Activated naive CD8-positive, alpha-beta T cell treated with anti-CD3 and anti-CD28 coated beads, Interleukin-2, amount 50 U/mL, for 24 hours (primary cell): ENCODE measurements around the gene ZMYND8.

Experiments
- ATAC-seq: fragments of 150-1000 bp; cut with Tn5 transposase; one replicate; pipeline ENCODE4 v1.10.0; 2021
- DNase-seq: peaks from one replicate; pipeline ENCODE4 v3.0.0; 2021
- H3K27ac Mint-ChIP-seq: one replicate; pipeline ENCODE4 v1.8.0; 2021; ENCODE audit warnings: mild to moderate bottlenecking, mixed read lengths
- H3K27me3 Mint-ChIP-seq: one replicate; pipeline ENCODE4 v1.8.0; 2021; ENCODE audit warnings: mixed read lengths
- H3K36me3 Mint-ChIP-seq: one replicate; pipeline ENCODE4 v1.8.0; 2021; ENCODE audit warnings: low read depth, mixed read lengths
- H3K4me1 Mint-ChIP-seq: one replicate; pipeline ENCODE4 v1.8.0; 2021; ENCODE audit warnings: mixed read lengths
- H3K4me3 Mint-ChIP-seq: one replicate; pipeline ENCODE4 v1.8.0; 2021; ENCODE audit warnings: mild to moderate bottlenecking, moderate library complexity, mixed read lengths
- H3K9me3 Mint-ChIP-seq: one replicate; pipeline ENCODE4 v1.8.0; 2021; ENCODE audit warnings: mixed read lengths

The ZMYND8 gene

GRCh38 chr20:47352332-47353238, 3.9 kb downstream of the ZMYND8 start:
- peaks cover 17% of the 10 kb centered on the region for H3K4me1 Mint-ChIP-seq
- H3K4me3 Mint-ChIP-seq, result no peak overlapping the region
- H3K36me3 Mint-ChIP-seq, result peaks cover 15% of the 10 kb centered on the region
- H3K27me3 Mint-ChIP-seq, result no peaks in the 10 kb centered on the region
- no peaks in the 10 kb centered on the region for H3K9me3 Mint-ChIP-seq
- ATAC-seq, result no peak
- no peak for DNase-seq
- H3K27ac Mint-ChIP-seq, result peak overlapping the region; percentile 23

DNA sequence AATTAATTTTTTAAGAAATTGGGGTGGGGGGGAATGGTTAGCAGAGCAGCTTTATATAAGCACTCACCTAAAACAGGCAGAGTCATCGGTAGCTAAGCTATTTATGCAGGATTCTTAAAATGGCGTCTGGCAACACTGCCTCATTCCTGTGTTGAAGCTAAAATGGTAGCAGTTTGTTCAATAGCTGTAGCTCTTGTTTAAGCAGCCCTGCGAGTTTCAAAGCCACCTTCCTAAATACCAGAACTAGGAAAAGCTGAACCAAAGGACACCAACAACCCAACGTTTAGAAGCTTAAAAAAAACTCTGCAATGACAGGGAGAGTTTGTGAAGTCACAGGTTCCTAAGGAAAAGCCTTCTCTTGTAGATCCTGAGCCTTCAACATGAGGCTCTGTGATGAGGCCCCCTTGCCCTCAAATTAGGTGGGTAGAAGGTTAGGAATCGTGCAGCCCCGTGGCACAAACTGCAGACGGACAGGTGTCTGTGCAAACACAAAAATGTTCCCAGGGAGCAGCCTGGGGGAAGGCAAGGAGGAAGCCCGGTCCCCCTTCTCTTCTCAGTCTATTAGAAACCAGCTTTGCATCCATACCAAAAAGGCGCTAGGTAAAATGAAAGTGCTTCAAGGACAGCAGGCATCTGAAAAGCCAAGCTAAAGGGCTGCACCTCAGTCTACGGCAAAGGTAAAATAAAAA, 4.7 kb downstream of the ZMYND8 start:
- Mint-ChIP-seq H3K36me3 (peaks cover 23% of the 10 kb centered on the region), H3K4me1 (peaks cover 9% of the 10 kb centered on the region), H3K4me3 (no peak overlapping the region), H3K27ac (peak overlapping the region; percentile 23), H3K27me3 (no peaks in the 10 kb centered on the region), H3K9me3 (no peaks in the 10 kb centered on the region)
- DNase-seq, result no peak
- ATAC-seq, result no peak

GRCh38 chr20:47350691-47351545, 5.6 kb downstream of the ZMYND8 start:
- ATAC-seq, result no peak
- DNase-seq, result no peak
- no peaks in the 10 kb centered on the region for H3K9me3 Mint-ChIP-seq

GRCh38 chr20:47350181-47350550, 6.3 kb downstream of the ZMYND8 start:
- ATAC-seq, result peak; percentile 25
- H3K4me1 Mint-ChIP-seq, result peaks cover 1% of the 10 kb centered on the region
- H3K36me3 Mint-ChIP-seq, result peaks cover 30% of the 10 kb centered on the region
- no peaks in the 10 kb centered on the region for H3K27me3 Mint-ChIP-seq
- H3K4me3 Mint-ChIP-seq, result no peak overlapping the region
- no peak for DNase-seq
- H3K27ac Mint-ChIP-seq, result no peak overlapping the region
- H3K9me3 Mint-ChIP-seq, result no peaks in the 10 kb centered on the region

More at GRCh38 chr20:47350691-47351545, 5.6 kb downstream of the ZMYND8 start:
- peaks cover 3% of the 10 kb centered on the region for H3K4me1 Mint-ChIP-seq
- no peaks in the 10 kb centered on the region for H3K27me3 Mint-ChIP-seq
- no peak overlapping the region for H3K4me3 Mint-ChIP-seq
- H3K27ac Mint-ChIP-seq, result no peak overlapping the region
- peaks cover 29% of the 10 kb centered on the region for H3K36me3 Mint-ChIP-seq

- no peak overlapping the region for H3K27ac Mint-ChIP-seq
- H3K27me3 Mint-ChIP-seq, result no peaks in the 10 kb centered on the region
- H3K36me3 Mint-ChIP-seq, result peaks cover 26% of the 10 kb centered on the region
- no peak for DNase-seq
- H3K4me3 Mint-ChIP-seq, result no peak overlapping the region
- H3K4me1 Mint-ChIP-seq, result peaks cover 3% of the 10 kb centered on the region
- ATAC-seq, result no peak
- no peaks in the 10 kb centered on the region for H3K9me3 Mint-ChIP-seq
Observed at GRCh38 chr20:47349365-47350180, 6.9 kb downstream of the ZMYND8 start.

GRCh38 chr20:47348539-47349142, 7.9 kb downstream of the ZMYND8 start:
- Mint-ChIP-seq H3K4me3 (no peak overlapping the region), H3K27me3 (no peaks in the 10 kb centered on the region), H3K4me1 (peaks cover 9% of the 10 kb centered on the region), H3K27ac (no peak overlapping the region), H3K36me3 (peaks cover 27% of the 10 kb centered on the region), H3K9me3 (no peaks in the 10 kb centered on the region)
- ATAC-seq, result no peak
- DNase-seq, result no peak

DNA sequence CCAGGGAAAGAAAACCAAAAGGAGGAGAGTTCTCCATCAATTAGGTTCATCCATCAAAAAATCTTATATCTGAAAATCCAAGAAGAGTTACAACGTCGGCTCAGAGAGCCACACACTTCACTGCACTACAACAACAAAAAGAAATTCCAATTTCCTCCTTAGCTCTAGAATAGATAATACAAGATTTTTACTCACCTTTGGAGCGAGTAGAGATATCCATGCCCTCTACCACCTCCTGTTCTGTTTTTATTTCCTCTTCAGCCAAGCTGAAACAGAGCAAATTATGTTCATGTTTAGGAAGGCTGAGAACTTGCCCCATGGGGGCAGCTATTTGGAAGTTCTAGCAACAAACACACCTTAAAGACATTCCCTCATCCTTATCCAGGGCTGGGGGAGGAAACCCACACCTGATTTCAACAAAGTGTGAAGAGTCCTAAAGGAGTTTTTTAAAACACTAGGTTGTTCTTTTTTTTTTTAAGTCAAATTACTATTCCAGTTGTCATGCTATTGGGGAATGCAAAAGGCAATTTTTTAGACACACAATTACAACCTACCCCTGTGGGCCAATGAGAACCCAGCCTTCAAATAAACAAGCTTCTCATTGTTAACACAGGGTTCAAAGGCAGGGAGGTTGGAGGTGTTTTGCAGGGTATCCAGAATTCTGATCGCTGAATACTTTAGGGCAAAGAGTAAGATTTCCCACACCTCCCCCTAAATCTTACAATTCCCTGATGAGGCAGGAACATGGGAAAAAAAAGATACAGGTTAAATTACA, 8.7 kb downstream of the ZMYND8 start:
- Mint-ChIP-seq H3K9me3 (no peaks in the 10 kb centered on the region), H3K27ac (no peak overlapping the region), H3K27me3 (no peaks in the 10 kb centered on the region), H3K4me3 (no peak overlapping the region), H3K4me1 (peaks cover 10% of the 10 kb centered on the region), H3K36me3 (peaks cover 33% of the 10 kb centered on the region)
- no peak for ATAC-seq
- no peak for DNase-seq

- peaks cover 10% of the 10 kb centered on the region for H3K4me1 Mint-ChIP-seq
- no peaks in the 10 kb centered on the region for H3K9me3 Mint-ChIP-seq
- H3K36me3 Mint-ChIP-seq, result peaks cover 36% of the 10 kb centered on the region
- DNase-seq (no peak), ATAC-seq (peak; percentile 36)
- H3K27me3 Mint-ChIP-seq, result no peaks in the 10 kb centered on the region
- H3K4me3 Mint-ChIP-seq, result no peak overlapping the region
- peak overlapping the region; percentile 56 for H3K27ac Mint-ChIP-seq
Observed at GRCh38 chr20:47346172-47346571, 10.3 kb downstream of the ZMYND8 start.

DNA sequence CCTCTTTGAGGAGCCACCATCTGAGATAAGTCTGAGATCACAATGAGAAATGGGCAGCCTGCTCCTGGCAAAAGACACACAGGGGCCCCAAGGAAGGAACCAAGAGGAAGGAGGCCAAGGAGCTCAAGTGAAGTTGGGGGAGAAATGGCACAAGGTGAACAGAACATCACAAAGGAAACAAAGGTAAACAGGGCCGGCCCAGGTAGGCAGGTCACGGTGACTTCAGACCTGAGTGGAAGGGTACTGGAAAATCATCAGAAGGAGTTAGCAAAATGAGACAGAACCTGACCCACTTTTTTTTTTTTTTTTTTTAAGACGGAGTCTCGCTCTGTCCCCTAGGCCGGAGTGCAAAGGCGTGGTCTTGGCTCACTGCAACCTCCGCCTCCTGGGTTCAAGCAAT, 11.3 kb downstream of the ZMYND8 start:
- H3K27ac Mint-ChIP-seq, result no peak overlapping the region
- peaks cover 38% of the 10 kb centered on the region for H3K36me3 Mint-ChIP-seq
- no peaks in the 10 kb centered on the region for H3K9me3 Mint-ChIP-seq
- ATAC-seq, result no peak
- peaks cover 13% of the 10 kb centered on the region for H3K4me1 Mint-ChIP-seq
- H3K27me3 Mint-ChIP-seq, result no peaks in the 10 kb centered on the region
- DNase-seq, result no peak
- H3K4me3 Mint-ChIP-seq, result no peak overlapping the region

DNA sequence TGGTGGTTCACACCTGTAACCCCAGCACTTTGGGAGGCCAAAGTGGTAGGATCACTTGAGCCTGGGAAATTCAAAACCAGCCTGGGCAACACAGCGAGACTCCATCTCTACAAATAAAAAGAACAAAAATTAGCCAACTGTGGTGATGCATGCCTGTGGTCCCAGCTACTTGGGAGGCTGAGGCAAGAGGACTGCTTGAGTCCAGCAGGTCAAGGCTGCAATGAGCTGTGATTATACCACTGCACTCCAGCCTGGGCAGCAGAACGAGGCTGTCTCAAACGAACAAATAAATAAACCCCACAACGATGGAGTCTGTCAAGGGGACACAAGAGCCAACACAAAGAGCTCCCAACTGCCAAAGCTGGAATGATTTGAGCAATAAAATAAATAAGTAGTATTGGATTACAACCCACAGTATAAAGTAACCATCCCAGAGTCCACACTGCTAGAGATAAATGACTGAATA, 13.5 kb downstream of the ZMYND8 start:
- Mint-ChIP-seq H3K4me1 (peaks cover 15% of the 10 kb centered on the region), H3K9me3 (no peaks in the 10 kb centered on the region), H3K4me3 (no peak overlapping the region), H3K27me3 (no peaks in the 10 kb centered on the region), H3K27ac (no peak overlapping the region), H3K36me3 (peaks cover 44% of the 10 kb centered on the region)
- ATAC-seq (no peak), DNase-seq (no peak)

- peaks cover 23% of the 10 kb centered on the region for H3K4me1 Mint-ChIP-seq
- ATAC-seq (no peak), DNase-seq (no peak)
- peaks cover 18% of the 10 kb centered on the region for H3K36me3 Mint-ChIP-seq
- no peak overlapping the region for H3K4me3 Mint-ChIP-seq
- no peaks in the 10 kb centered on the region for H3K9me3 Mint-ChIP-seq
- H3K27ac Mint-ChIP-seq, result no peak overlapping the region
- H3K27me3 Mint-ChIP-seq, result no peaks in the 10 kb centered on the region
Observed at GRCh38 chr20:47338131-47338628, 18.3 kb downstream of the ZMYND8 start.

GRCh38 chr20:47337413-47337812, 19.1 kb downstream of the ZMYND8 start:
- no peak overlapping the region for H3K27ac Mint-ChIP-seq
- peaks cover 29% of the 10 kb centered on the region for H3K4me1 Mint-ChIP-seq
- ATAC-seq (no peak), DNase-seq (no peak)
- no peaks in the 10 kb centered on the region for H3K27me3 Mint-ChIP-seq
- H3K36me3 Mint-ChIP-seq, result peaks cover 19% of the 10 kb centered on the region
- H3K4me3 Mint-ChIP-seq, result no peak overlapping the region
- no peaks in the 10 kb centered on the region for H3K9me3 Mint-ChIP-seq
